AG04450 (cell line): Measurements from ENCODE around the gene GCN1. TPM values are rescaled to one million over a fixed set of nuclear protein-coding genes. Genes with fewer than 3 reads are reported as not detected.

Experiments used
- CTCF ChIA-PET: fragments of 300-600, 350-600 bp; formaldehyde crosslinking; extraction: SDS; loops from one replicate; lab custom pipeline; 2022; ENCODE audit warnings: antibody characterized with exemption, inconsistent platforms; lab: Charles Lee
- POLR2A ChIA-PET: fragments of 350-600 bp; formaldehyde crosslinking; extraction: SDS; loops from one replicate; lab custom pipeline; 2021; ENCODE audit warnings: antibody characterized with exemption, inconsistent platforms; lab: Yijun Ruan, JAX
- DNase-seq: peaks from one replicate; pipeline ENCODE4 v3.0.0-alpha.2; 2011; ENCODE audit warnings: low read depth, low spot score
- H3K27ac ChIP-seq: one replicate; pipeline ENCODE4 v1.5.1; 2012; ENCODE audit warnings: low read depth, low read length, control low read depth
- H3K27me3 ChIP-seq: one replicate; pipeline ENCODE4 v1.6.0; 2012; ENCODE audit warnings: low read length; ENCODE audit not compliant: control insufficient read depth, insufficient read depth
- H3K4me3 ChIP-seq: 2 replicates; pipeline ENCODE4 v1.5.1; 2011; ENCODE audit warnings: mild to moderate bottlenecking, low read depth, low read length, control low read depth
- H3K9me3 ChIP-seq: 2 replicates; pipeline ENCODE4 v1.5.1; 2012; ENCODE audit warnings: low read length; ENCODE audit not compliant: control insufficient read depth, insufficient read depth
- polyA plus RNA-seq: library from polyadenylated mRNA; depleted of rRNA; stranded (reverse); fragments of >200 nt; gene quantifications from 2 replicates; pipeline ENCODE4 v1.2.3, GENCODE V29; 2011
- TF ChIP-seq, protein P1 (sequence below): IDR thresholded peaks from 2 replicates; pipeline ENCODE4 v1.5.1; 2011; ENCODE audit warnings: low read depth, low read length, control low read depth, inconsistent platforms

GCN1 gene
- polyA plus RNA-seq, 1 experiment = 44.5 TPM

- DNase-seq = no peak
- ChIA-PET CTCF (no interaction called here), POLR2A (interaction anchor here (0.5 kb wide), 1 partner anchor 269 kb away, joined by 3 read pairs; no protein-coding TSS in a partner anchor)
- Histone ChIP-seq H3K27me3 (no peaks in the 10 kb centered on the region), H3K27ac (no peak overlapping the region), H3K4me3 (no peak overlapping the region), H3K9me3 (no peaks in the 10 kb centered on the region; the same call in 1 of the 2 replicates)
- TF ChIP-seq, protein P1, sequence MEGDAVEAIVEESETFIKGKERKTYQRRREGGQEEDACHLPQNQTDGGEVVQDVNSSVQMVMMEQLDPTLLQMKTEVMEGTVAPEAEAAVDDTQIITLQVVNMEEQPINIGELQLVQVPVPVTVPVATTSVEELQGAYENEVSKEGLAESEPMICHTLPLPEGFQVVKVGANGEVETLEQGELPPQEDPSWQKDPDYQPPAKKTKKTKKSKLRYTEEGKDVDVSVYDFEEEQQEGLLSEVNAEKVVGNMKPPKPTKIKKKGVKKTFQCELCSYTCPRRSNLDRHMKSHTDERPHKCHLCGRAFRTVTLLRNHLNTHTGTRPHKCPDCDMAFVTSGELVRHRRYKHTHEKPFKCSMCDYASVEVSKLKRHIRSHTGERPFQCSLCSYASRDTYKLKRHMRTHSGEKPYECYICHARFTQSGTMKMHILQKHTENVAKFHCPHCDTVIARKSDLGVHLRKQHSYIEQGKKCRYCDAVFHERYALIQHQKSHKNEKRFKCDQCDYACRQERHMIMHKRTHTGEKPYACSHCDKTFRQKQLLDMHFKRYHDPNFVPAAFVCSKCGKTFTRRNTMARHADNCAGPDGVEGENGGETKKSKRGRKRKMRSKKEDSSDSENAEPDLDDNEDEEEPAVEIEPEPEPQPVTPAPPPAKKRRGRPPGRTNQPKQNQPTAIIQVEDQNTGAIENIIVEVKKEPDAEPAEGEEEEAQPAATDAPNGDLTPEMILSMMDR = no peak
Observed at GRCh38 chr12:120091371-120092090, 103.0 kb downstream of the GCN1 start.

DNA sequence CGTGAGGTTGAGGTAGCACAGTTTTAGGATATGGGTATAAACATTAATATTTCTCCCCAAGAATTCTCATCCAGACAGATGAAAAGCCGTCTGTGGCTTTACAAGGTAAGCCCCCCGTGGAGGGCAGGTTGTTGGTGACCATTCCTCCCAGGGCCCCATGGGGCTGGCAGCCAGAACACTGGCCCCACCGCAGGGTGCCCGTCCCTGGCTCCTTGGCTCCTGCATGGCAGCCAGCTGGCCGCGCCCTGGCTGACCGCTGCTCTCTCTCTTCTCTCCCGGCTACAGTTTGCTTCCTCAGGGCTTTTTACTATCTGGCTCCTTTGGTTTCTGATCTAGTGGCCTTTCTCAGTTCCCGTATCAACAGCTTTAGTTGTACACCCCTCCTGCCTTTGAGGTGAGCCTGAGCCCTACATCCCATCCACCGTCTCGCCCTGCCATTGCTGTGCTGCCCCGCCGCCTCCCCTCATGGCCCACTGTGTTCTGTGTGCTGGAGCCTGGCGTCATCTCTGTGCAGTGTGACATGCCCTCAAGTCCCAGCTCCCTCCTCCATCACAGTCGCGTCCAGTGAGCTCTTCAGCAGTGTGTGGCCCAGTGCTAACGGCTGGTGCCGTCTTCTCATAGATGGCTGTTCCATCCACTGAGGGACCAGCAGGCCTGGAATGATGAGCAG, 103.8 kb downstream of the GCN1 start:
- Histone ChIP-seq H3K27ac (no peak overlapping the region), H3K4me3 (no peak overlapping the region), H3K27me3 (no peaks in the 10 kb centered on the region), H3K9me3 (no peaks in the 10 kb centered on the region; the same call in 1 of the 2 replicates)
- ChIA-PET POLR2A (interaction anchor here (0.5 kb wide), 1 partner anchor 268 kb away, joined by 3 read pairs; no protein-coding TSS in a partner anchor), CTCF (no interaction called here)
- TF ChIP-seq, protein P1 = no peak
- DNase-seq = no peak

DNA sequence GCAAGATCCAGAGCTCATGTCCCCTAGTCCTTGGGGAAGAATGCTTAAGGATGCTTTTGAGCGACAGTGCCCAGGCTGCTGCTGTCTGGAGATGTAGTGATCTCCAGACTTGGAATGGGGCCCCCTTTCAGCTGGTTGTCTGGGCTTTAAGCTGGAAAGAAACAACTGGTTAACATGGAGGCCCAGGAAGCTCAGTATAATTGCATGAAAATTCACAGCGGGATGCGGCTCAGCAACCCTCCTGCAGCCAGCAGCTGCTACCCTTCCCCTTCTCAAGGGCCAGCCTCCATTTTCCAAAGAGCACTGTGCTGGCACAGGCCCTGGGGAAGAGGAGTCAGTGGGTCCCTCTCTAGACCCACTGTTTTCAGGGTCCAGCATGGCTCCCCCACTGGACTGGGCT, 104.3 kb downstream of the GCN1 start:
- Histone ChIP-seq H3K27me3 (no peaks in the 10 kb centered on the region), H3K27ac (no peak overlapping the region), H3K9me3 (no peaks in the 10 kb centered on the region; the same call in 1 of the 2 replicates), H3K4me3 (no peak overlapping the region)
- TF ChIP-seq, protein P1 = no peak
- POLR2A ChIA-PET = no interaction called here
- no peak for DNase-seq
- CTCF ChIA-PET = no interaction called here

- H3K27me3 ChIP-seq = no peaks in the 10 kb centered on the region
- DNase-seq = no peak
- TF ChIP-seq, protein P1 = no peak
- H3K27ac ChIP-seq = no peak overlapping the region
- no peaks in the 10 kb centered on the region; the same call in 1 of the 2 replicates for H3K9me3 ChIP-seq
- CTCF ChIA-PET = no interaction called here
- POLR2A ChIA-PET = no interaction called here
- H3K4me3 ChIP-seq = no peak overlapping the region
Observed at GRCh38 chr12:120089796-120090195, 104.7 kb downstream of the GCN1 start.

DNA sequence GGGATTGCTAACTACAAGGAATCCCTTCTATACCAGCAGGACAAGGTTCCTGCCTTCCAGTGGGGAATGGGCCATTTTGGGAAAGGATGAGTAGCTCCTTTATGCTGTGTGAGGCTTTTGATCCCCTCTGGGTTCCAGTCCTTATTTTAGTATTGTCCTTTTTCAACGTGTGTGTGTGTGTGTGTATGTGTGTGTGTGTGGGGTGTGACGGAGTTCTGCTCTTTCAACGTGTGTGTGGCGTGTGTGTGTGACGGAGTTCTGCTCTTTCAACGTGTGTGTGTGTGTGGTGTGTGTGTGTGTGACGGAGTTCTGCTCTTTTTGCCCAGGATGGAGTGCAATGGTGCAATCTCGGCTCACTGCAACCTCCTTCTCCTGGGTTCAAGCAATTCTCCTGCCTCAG, 105.4 kb downstream of the GCN1 start:
- no peak overlapping the region for H3K27ac ChIP-seq
- H3K4me3 ChIP-seq = no peak overlapping the region
- ChIA-PET POLR2A (no interaction called here), CTCF (no interaction called here)
- H3K27me3 ChIP-seq = no peaks in the 10 kb centered on the region
- DNase-seq = no peak
- TF ChIP-seq, protein P1 = no peak
- H3K9me3 ChIP-seq = no peaks in the 10 kb centered on the region; the same call in 1 of the 2 replicates
